ENCODE results near the gene CPEB3. TPM values are rescaled to one million over a fixed set of nuclear protein-coding genes. Genes with fewer than 3 reads are reported as not detected.

Gene CPEB3
- total and polyA plus RNA-seq, 4 donors: 1.1 to 5.1 (median 2.8) TPM

DNA sequence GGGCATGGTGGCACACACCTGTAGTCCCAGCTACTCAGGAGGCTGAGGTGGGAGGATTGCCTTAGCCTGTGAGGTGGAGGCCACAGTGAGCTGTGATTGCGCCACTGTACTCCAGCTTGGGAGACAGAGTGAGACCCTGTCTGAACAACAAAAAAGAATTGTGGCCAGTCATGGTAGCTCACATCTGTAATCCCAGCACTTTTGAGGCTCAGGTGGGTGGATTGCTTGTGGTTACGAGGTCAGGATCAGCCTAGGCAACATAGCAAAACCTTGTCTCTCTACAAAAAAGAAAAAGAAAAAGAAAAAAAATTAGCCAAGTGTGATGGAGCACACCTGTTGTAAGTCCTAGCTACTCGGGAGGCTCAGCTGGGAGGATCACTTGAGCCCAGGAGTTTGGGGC lies 22.9 kb upstream of the CPEB3 start:
- no peak overlapping the region for H3K9ac ChIP-seq (ENCODE audit: insufficient read depth in 1 of 2, low read length in 2 of 2)
- no peak overlapping the region for H3K4me3 ChIP-seq
- peaks cover 0 to 2% (median 0%) of the 10 kb centered on the region in 5 donors for H3K4me1 ChIP-seq (ENCODE audit: control insufficient read depth in 5 of 5, insufficient read depth in 5 of 5, low read length in 5 of 5)
- H3K36me3 ChIP-seq (ENCODE audit: control insufficient read depth in 4 of 4, insufficient read depth in 4 of 4, low read length in 4 of 4): peaks cover 0 to 16% (median 9%) of the 10 kb centered on the region in 4 donors
- TF ChIP-seq, protein P1, sequence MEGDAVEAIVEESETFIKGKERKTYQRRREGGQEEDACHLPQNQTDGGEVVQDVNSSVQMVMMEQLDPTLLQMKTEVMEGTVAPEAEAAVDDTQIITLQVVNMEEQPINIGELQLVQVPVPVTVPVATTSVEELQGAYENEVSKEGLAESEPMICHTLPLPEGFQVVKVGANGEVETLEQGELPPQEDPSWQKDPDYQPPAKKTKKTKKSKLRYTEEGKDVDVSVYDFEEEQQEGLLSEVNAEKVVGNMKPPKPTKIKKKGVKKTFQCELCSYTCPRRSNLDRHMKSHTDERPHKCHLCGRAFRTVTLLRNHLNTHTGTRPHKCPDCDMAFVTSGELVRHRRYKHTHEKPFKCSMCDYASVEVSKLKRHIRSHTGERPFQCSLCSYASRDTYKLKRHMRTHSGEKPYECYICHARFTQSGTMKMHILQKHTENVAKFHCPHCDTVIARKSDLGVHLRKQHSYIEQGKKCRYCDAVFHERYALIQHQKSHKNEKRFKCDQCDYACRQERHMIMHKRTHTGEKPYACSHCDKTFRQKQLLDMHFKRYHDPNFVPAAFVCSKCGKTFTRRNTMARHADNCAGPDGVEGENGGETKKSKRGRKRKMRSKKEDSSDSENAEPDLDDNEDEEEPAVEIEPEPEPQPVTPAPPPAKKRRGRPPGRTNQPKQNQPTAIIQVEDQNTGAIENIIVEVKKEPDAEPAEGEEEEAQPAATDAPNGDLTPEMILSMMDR (IDR thresholded peaks at IDR 0.05; ENCODE audit: control extremely low read depth, extremely low read depth): no peak
- ATAC-seq (ENCODE audit: insufficient read depth, low FRiP score) (no peak), DNase-seq (no peak)
- no peaks in the 10 kb centered on the region for H3K27me3 ChIP-seq (ENCODE audit: control insufficient read depth in 3 of 3, insufficient read depth in 3 of 3, low read length in 2 of 3)
- H3K9me3 ChIP-seq (ENCODE audit: control insufficient read depth in 4 of 4, insufficient read depth in 3 of 4, low read length in 3 of 4): no peaks in the 10 kb centered on the region
- WGBS, 2 donors: 93 to 100% methylated on average over 3 of the region's 3 CpGs
- H3K27ac ChIP-seq (ENCODE audit: low read depth in 1 of 2, low read length in 1 of 2): no peak overlapping the region

DNA sequence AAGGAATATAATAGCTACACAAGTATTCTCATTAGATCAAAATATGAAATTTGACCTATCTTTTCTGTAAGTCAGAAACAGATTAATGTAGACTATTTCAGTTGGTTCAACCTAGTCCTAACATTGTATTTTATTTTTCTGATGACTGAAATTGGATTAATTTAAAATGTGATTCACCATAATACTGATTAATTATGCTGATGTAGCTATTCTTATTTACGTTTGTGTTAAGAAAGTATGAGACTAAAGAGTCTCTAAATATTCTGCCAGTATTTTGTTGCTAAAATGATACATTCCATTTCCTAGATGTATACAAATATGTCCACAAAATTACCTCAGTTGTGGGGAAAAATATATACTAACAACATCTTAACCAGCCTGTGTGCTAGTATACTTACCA lies 18.4 kb upstream of the CPEB3 start:
- ATAC-seq (ENCODE audit: insufficient read depth, low FRiP score): no peak
- H3K4me3 ChIP-seq: no peak overlapping the region
- peaks cover 0 to 3% (median 0%) of the 10 kb centered on the region in 5 donors for H3K4me1 ChIP-seq (ENCODE audit: control insufficient read depth in 5 of 5, insufficient read depth in 5 of 5, low read length in 5 of 5)
- H3K36me3 ChIP-seq (ENCODE audit: control insufficient read depth in 4 of 4, insufficient read depth in 4 of 4, low read length in 4 of 4): peaks cover 0 to 11% (median 7%) of the 10 kb centered on the region in 4 donors
- TF ChIP-seq, protein P1 (IDR thresholded peaks at IDR 0.05; ENCODE audit: control extremely low read depth, extremely low read depth): no peak
- no peaks in the 10 kb centered on the region for H3K27me3 ChIP-seq (ENCODE audit: control insufficient read depth in 3 of 3, insufficient read depth in 3 of 3, low read length in 2 of 3)
- 82 to 86% methylated on average over 1 of the region's 1 CpG for WGBS, 2 donors
- no peak overlapping the region for H3K9ac ChIP-seq (ENCODE audit: insufficient read depth in 1 of 2, low read length in 2 of 2)
- no peak overlapping the region for H3K27ac ChIP-seq (ENCODE audit: low read depth in 1 of 2, low read length in 1 of 2)
- no peaks in the 10 kb centered on the region for H3K9me3 ChIP-seq (ENCODE audit: control insufficient read depth in 4 of 4, insufficient read depth in 3 of 4, low read length in 3 of 4)
- no peak for DNase-seq

DNA sequence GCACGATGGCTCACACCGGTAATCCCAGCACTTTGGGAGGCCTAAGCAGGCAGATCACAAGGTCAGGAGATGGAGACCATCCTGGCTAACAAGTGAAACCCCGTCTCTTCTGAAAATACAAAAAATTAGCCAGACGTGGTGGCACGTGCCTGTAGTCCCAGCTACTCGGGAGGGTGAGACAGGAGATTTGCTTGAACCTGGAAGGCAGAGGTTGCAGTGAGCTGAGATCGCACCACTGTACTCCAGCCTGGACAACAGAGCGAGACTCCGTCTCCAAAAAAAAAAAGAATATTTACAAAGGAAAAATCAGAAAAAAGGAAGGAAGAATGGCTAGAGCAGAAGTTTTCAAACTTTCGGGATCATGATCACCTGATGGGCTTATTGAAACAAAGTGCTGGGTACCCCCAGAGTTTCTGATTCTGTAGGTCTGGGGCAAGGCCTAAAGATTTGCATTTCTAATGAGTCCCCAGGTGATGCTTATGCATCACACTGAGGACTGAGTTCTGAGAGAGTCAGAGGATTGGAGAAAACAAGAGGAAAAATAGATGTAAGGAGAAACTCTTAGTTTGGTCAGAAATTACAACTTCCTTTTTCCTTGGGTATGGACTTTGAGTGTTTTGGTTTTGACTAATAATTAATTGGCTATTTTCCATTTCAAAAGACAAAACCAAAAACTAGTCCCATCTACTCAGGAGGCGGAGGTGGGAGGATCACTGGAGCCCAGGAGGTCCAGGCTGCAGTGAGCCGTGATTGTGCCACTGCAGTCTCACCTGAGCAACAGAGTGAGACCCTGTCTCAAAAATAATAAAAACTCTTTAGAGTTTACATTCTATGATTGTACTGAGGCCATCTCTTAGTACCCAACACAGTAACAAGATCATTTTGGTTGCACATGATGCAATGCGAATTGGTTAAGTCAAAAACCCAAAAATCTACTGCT lies 14.5 kb upstream of the CPEB3 start:
- WGBS, 2 donors: 90 to 94% methylated on average over 13 of the region's 13 CpGs
- no peak for ATAC-seq (ENCODE audit: insufficient read depth, low FRiP score)

More for the DNA sequence above, 14.5 kb upstream of the CPEB3 start:
- DNase-seq: no peak
- Histone ChIP-seq H3K9me3 (ENCODE audit: control insufficient read depth in 4 of 4, insufficient read depth in 3 of 4, low read length in 3 of 4) (no peaks in the 10 kb centered on the region), H3K27ac (ENCODE audit: low read depth in 1 of 2, low read length in 1 of 2) (no peak overlapping the region), H3K9ac (ENCODE audit: insufficient read depth in 1 of 2, low read length in 2 of 2) (no peak overlapping the region), H3K27me3 (ENCODE audit: control insufficient read depth in 3 of 3, insufficient read depth in 3 of 3, low read length in 2 of 3) (no peaks in the 10 kb centered on the region), H3K4me3 (no peak overlapping the region), H3K36me3 (ENCODE audit: control insufficient read depth in 4 of 4, insufficient read depth in 4 of 4, low read length in 4 of 4) (peaks cover 0 to 4% (median under 1%) of the 10 kb centered on the region in 4 donors), H3K4me1 (ENCODE audit: control insufficient read depth in 5 of 5, insufficient read depth in 5 of 5, low read length in 5 of 5) (peaks cover 0 to 6% (median 0%) of the 10 kb centered on the region in 5 donors)
- TF ChIP-seq, protein P1 (IDR thresholded peaks at IDR 0.05; ENCODE audit: control extremely low read depth, extremely low read depth): no peak
